A549 (cell line): ENCODE measurements around the gene MAFB.

Experiments used
- EP300 ChIP-seq, 2 experiments: fragments of >200 bp; sonication (Bioruptor Twin); formaldehyde crosslinking; IDR thresholded peaks; 2 replicates in 1 of 2; 3 replicates in 1 of 2; pipeline ENCODE4 v1.6.1; 2016 to 2017
- NFE2L2 ChIP-seq: fragments of 150-350 bp; conservative IDR thresholded peaks from 2 replicates; pipeline ENCODE4 v1.6.1; 2014; ENCODE audit warnings: low read length
- POLR2A ChIP-seq: IDR thresholded peaks from 2 replicates; pipeline ENCODE4 v1.6.1; 2012; ENCODE audit warnings: mild to moderate bottlenecking, low read length
- RARB ChIP-seq: fragments of 250-450 bp; sonication (Bioruptor Pico); IDR thresholded peaks from 2 replicates; pipeline ENCODE4 v1.8.0; 2021; ENCODE audit warnings: mild to moderate bottlenecking, moderate library complexity
- SMC3 ChIP-seq: fragments of >200 bp; sonication (Bioruptor Twin); formaldehyde crosslinking; IDR thresholded peaks from 3 replicates; pipeline ENCODE4 v1.6.1; 2018; ENCODE audit warnings: inconsistent platforms
- TF ChIP-seq, protein P1 (sequence below): fragments of >200 bp; sonication (Bioruptor Twin); formaldehyde crosslinking; IDR thresholded peaks from 3 replicates; pipeline ENCODE4 v1.5.1; 2016
- TF ChIP-seq, protein P2 (sequence below): fragments of 450-650 bp; IDR thresholded peaks from 2 replicates; pipeline ENCODE4 v1.6.1; 2014; ENCODE audit warnings: antibody characterized with exemption
- TF ChIP-seq, protein P3 (sequence below): IDR thresholded peaks from 2 replicates; pipeline ENCODE4 v1.6.1; 2012
- TF ChIP-seq, protein P4 (sequence below): fragments of 200-600 bp; sonication (generic); IDR thresholded peaks from 2 replicates; pipeline ENCODE4 v1.6.1; 2016; ENCODE audit warnings: antibody characterized with exemption, mild to moderate bottlenecking, moderate library complexity

DNA sequence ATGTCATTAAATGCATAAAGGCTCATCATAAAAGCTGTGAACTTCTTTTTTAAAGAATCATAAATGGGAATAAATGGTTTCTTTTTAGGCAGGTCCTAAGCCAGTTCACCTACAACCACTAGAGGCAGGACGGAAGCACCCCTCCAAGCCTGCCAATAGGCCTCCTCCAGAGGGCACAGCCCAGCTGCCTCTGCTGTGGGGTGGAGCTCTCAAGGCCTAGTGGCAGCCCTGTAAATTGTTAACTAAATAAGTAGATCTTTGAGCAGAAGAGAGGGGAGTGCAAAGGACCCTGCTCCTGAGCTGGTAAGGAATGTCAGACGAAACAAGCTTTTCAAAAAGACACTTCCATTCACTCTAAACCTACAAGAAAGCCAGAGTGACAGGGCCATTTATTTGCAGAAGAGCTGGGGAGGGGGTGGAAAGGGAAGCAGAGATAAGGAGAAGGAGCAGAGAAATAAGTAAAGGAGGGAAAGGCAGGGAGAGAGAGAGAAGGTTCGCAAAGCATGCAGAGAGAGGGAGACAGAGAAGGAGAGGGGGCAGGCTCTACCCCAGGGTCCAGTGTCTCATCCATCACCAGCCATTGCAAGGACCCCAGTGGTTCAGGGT lies 18.0 kb upstream of the MAFB start:
- TF ChIP-seq, protein P1, sequence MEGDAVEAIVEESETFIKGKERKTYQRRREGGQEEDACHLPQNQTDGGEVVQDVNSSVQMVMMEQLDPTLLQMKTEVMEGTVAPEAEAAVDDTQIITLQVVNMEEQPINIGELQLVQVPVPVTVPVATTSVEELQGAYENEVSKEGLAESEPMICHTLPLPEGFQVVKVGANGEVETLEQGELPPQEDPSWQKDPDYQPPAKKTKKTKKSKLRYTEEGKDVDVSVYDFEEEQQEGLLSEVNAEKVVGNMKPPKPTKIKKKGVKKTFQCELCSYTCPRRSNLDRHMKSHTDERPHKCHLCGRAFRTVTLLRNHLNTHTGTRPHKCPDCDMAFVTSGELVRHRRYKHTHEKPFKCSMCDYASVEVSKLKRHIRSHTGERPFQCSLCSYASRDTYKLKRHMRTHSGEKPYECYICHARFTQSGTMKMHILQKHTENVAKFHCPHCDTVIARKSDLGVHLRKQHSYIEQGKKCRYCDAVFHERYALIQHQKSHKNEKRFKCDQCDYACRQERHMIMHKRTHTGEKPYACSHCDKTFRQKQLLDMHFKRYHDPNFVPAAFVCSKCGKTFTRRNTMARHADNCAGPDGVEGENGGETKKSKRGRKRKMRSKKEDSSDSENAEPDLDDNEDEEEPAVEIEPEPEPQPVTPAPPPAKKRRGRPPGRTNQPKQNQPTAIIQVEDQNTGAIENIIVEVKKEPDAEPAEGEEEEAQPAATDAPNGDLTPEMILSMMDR, result no peak
- TF ChIP-seq SMC3 (no peak), NFE2L2 (no peak), EP300 (IDR thresholded peaks at IDR 0.05) (no peak), RARB (no peak), POLR2A (no peak)
- TF ChIP-seq, protein P2, sequence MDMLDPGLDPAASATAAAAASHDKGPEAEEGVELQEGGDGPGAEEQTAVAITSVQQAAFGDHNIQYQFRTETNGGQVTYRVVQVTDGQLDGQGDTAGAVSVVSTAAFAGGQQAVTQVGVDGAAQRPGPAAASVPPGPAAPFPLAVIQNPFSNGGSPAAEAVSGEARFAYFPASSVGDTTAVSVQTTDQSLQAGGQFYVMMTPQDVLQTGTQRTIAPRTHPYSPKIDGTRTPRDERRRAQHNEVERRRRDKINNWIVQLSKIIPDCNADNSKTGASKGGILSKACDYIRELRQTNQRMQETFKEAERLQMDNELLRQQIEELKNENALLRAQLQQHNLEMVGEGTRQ, result no peak
- TF ChIP-seq, protein P3, sequence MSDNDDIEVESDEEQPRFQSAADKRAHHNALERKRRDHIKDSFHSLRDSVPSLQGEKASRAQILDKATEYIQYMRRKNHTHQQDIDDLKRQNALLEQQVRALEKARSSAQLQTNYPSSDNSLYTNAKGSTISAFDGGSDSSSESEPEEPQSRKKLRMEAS, result no peak
- TF ChIP-seq, protein P4, sequence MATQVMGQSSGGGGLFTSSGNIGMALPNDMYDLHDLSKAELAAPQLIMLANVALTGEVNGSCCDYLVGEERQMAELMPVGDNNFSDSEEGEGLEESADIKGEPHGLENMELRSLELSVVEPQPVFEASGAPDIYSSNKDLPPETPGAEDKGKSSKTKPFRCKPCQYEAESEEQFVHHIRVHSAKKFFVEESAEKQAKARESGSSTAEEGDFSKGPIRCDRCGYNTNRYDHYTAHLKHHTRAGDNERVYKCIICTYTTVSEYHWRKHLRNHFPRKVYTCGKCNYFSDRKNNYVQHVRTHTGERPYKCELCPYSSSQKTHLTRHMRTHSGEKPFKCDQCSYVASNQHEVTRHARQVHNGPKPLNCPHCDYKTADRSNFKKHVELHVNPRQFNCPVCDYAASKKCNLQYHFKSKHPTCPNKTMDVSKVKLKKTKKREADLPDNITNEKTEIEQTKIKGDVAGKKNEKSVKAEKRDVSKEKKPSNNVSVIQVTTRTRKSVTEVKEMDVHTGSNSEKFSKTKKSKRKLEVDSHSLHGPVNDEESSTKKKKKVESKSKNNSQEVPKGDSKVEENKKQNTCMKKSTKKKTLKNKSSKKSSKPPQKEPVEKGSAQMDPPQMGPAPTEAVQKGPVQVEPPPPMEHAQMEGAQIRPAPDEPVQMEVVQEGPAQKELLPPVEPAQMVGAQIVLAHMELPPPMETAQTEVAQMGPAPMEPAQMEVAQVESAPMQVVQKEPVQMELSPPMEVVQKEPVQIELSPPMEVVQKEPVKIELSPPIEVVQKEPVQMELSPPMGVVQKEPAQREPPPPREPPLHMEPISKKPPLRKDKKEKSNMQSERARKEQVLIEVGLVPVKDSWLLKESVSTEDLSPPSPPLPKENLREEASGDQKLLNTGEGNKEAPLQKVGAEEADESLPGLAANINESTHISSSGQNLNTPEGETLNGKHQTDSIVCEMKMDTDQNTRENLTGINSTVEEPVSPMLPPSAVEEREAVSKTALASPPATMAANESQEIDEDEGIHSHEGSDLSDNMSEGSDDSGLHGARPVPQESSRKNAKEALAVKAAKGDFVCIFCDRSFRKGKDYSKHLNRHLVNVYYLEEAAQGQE, result no peak
